ENCODE results near the gene MISP.

The MISP gene

DNA sequence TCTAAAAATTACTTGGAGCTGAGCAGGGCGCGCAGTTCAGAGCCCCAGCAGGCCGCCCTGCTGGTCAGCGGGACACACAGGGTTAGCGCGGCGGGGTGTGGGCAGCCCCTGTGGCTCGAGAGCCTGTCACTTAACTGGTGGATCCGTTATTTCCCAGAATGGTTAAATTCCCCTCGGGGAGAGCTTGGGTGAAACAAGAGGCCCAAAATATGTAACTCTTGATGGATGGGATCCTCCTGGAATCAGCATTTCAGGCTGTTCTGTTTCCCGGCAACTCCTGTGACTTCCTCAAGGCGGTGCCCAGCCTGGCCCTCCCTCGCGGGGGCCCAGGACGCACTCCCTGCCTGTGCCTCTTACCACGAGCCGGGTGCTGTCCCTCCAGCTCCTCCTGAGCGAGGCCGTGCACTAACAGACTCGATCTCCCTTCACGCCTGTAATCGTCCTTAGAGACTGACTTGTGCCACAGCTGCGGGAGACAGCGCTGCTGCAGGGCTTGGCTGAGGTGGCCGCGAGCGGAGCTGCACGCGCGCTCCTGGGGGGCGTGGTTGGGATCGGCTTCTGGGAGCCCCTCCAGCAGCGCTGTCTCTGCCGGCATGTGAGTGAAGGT, 56.0 kb downstream of the MISP start:
- no peak for DNase-seq (ENCODE audit: low read depth in 2 of 2, low spot score in 1 of 2)

DNA sequence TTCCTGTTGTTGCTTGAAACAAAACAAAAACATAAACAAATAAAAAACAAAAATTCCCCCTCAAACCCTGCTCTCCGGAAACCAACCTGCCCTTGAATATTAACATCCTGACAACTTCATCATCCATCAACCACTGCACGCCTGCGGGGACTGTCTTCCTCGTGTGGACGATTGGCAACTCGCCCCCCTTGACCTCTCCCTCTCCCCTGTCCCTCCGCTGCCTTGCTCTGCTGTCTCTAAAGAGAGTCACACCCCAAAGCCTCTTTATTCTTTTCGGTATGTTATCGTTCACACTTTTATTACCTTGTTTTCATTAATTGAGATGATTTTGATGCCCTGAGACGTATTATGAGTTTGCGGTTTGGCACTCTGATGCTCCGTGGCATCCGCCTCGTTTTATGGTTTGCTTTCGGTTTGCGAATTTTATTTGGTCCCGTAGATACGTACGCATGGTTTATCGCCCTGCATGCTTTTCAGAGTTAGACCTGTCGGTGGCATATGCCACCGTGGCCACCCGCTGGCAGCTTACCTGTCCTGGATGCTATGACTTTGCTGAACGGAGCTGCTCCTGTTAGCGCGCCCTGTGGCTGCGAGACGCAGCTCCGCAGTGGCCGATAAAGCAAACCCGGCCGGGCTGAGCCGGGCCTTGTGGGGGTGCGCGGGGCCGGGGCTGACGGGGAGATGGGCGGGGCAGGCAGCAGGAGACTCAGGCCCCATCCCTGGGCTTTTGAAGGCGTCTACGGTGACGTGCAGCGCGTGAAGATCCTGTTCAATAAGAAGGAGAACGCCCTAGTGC, 56.9 kb downstream of the MISP start:
- DNase-seq (ENCODE audit: low read depth in 2 of 2, low spot score in 1 of 2): no peak

DNA sequence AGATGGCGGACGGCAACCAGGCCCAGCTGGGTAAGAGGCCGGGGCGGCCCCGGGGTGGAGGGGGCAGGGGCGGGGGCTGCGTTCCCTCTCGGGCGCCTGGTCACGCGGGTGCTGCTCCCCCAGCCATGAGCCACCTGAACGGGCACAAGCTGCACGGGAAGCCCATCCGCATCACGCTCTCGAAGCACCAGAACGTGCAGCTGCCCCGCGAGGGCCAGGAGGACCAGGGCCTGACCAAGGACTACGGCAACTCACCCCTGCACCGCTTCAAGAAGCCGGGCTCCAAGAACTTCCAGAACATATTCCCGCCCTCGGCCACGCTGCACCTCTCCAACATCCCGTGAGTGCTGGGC, 57.5 kb downstream of the MISP start:
- DNase-seq (ENCODE audit: low read depth in 2 of 2, low spot score in 1 of 2): no peak

DNA sequence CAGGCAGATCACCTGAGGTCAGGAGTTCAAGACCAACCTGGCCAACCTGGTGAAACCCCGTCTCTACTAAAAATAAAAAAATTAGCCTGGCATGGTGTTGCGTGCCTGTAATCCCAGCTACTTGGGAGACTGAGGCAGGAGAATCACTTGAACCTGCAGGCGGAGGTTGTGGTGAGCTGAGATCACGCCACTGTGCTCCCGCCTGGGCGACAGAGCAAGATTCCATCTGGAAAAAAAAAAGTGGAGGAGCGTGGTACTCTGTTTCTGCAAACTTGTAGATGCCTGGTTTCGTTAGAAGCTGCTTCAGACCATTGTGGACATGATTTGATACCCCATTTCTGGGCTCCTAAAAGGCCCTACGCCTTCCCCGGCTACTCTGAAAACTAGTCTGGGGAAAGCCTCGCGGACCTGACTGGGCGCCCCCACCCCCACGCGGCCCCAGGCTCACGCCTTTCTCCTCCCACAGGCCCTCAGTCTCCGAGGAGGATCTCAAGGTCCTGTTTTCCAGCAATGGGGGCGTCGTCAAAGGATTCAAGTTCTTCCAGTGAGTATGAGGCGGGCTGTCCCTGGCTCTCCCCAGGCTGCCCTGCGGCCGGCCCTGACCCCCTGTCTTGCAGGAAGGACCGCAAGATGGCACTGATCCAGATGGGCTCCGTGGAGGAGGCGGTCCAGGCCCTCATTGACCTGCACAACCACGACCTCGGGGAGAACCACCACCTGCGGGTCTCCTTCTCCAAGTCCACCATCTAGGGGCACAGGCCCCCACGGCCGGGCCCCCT, 59.4 kb downstream of the MISP start:
- DNase-seq (ENCODE audit: low read depth in 2 of 2, low spot score in 1 of 2): no peak

DNA sequence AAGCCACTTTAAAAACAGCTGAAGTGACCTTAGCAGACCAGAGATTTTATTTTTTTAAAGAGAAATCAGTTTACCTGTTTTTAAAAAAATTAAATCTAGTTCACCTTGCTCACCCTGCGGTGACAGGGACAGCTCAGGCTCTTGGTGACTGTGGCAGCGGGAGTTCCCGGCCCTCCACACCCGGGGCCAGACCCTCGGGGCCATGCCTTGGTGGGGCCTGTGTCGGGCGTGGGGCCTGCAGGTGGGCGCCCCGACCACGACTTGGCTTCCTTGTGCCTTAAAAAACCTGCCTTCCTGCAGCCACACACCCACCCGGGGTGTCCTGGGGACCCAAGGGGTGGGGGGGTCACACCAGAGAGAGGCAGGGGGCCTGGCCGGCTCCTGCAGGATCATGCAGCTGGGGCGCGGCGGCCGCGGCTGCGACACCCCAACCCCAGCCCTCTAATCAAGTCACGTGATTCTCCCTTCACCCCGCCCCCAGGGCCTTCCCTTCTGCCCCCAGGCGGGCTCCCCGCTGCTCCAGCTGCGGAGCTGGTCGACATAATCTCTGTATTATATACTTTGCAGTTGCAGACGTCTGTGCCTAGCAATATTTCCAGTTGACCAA, 60.1 kb downstream of the MISP start:
- DNase-seq (ENCODE audit: low read depth in 2 of 2, low spot score in 1 of 2): no peak

DNA sequence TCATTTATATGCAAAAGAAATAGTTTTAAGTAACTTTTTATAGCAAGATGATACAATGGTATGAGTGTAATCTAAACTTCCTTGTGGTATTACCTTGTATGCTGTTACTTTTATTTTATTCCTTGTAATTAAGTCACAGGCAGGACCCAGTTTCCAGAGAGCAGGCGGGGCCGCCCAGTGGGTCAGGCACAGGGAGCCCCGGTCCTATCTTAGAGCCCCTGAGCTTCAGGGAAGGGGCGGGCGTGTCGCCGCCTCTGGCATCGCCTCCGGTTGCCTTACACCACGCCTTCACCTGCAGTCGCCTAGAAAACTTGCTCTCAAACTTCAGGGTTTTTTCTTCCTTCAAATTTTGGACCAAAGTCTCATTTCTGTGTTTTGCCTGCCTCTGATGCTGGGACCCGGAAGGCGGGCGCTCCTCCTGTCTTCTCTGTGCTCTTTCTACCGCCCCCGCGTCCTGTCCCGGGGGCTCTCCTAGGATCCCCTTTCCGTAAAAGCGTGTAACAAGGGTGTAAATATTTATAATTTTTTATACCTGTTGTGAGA, 60.7 kb downstream of the MISP start:
- DNase-seq (ENCODE audit: low read depth in 2 of 2, low spot score in 1 of 2): no peak

DNA sequence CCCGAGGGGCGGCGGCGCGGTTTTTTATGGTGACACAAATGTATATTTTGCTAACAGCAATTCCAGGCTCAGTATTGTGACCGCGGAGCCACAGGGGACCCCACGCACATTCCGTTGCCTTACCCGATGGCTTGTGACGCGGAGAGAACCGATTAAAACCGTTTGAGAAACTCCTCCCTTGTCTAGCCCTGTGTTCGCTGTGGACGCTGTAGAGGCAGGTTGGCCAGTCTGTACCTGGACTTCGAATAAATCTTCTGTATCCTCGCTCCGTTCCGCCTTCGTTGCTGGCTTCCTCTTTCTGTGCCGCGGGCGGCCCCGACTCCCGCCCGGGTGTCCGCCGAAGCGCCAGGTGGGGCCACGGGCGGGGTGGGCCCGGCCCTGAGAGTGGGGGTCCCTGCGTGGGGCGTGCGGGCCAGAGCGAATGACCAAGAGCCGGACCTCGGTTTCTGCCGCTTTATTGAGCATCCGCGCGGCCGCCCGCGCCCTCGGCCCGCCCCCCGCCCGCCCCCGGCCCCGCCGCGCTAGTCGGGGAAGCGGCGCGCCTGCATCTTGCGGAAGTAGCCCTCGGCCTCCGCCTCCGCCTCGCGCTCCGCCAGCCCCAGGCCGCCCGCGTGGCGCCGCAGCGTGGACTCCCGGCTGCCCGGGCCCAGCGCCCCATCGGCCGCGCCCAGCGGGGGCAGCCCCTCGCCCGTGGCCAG, 61.3 kb downstream of the MISP start:
- DNase-seq (ENCODE audit: low read depth in 2 of 2, low spot score in 1 of 2): no peak

DNA sequence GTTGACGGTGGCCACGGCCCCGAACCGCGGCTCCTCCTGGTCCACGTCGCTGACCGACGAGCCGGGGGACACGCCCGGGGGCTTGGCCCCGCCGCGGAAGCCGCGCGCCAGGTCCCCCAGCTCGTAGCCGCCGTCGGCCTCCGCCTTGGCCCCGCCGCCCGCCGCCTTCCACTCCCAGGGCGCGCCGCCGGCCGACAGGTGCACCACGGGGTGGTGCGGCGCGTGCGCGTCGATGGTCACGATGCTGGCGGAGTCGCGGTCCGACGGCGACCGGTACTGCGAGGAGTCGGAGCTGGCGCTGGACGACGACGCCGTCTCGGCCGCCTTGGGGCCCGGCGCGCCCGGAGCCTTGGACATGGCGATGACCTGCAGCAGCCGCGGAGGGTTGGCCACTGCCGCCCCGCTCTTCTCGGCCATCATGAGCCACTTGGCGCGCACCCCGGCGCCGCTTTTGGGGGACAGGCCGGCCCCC, 61.9 kb downstream of the MISP start:
- DNase-seq (ENCODE audit: low read depth in 2 of 2, low spot score in 1 of 2): no peak

DNA sequence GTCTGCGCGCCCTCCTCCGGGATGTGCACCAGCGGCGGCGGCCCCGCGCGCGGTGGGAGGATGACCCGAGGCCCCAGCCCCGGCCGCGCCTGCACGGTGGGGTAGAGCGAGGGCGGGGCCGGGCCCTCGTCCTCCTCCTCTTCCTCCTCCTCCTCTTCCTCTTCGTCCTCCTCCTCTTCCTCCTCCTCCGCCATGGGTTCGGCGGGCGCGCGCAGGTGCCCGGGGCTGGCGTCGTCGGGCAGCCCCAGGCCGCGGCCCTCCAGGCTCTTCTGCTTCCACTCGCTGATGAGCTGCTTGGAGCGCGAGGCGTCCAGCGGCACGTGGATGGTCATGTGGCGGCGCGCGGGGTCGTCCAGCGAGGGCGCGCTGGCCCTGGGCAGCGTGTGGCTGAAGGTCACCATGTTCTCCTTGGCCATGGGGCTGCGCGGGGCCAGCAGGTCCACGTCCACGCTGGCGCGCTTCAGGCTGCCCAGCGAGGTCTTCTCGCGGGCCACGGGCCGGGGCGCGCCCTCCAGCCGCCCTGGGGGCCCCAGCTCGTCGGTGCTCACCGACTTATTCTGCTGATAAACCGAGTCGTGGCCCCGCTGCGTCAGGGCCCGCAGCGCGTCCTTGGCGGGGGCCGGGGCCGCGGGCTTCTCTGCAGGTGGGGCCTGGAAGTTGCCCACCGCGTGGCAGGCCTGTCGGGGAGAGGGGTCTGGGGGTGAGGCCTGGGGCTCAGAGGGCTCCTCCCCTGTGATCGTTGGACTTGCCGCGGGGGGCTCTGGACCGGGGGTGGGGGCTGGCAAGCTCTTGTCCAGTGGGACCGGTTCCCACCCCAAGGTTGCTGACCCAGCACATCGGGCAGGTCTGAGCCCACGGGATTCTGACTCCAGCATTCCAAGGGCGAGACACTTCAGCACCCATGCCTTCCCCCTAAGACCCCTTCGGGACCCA, 62.6 kb downstream of the MISP start:
- DNase-seq (ENCODE audit: low read depth in 2 of 2, low spot score in 1 of 2): no peak
